Measurements from ENCODE around the gene SMIM38.

GRCh38 chr11:69201066-69201365 lies 45.3 kb downstream of the SMIM38 start:
- TF ChIP-seq POLR2AphosphoS5 (IDR thresholded peaks at IDR 0.05; ENCODE audit: insufficient read depth in 1 of 2, low read depth in 1 of 2) (no peak), POLR2A (IDR thresholded peaks at IDR 0.05) (no peak)
